HEK293 (cell line): Measurements from ENCODE around the gene KLRB1.
A peak's percentile ranks its signal among the peaks of the same experiment; 100 is the strongest.

Experiments
- EGR2 ChIP-seq: fragments of 450-650 bp; formaldehyde crosslinking; IDR thresholded peaks from 2 replicates; pipeline ENCODE4 v1.5.1; 2016; ENCODE audit warnings: low read depth, missing biosample characterization, missing genetic modification characterization
- HOXC10 ChIP-seq: sonication (generic); formaldehyde crosslinking; IDR thresholded peaks from 2 replicates; pipeline ENCODE4 v1.8.1; 2023; ENCODE audit warnings: mild to moderate bottlenecking, missing genetic modification reagents
- IKZF3 ChIP-seq: fragments of 450-650 bp; IDR thresholded peaks from 2 replicates; pipeline ENCODE4 v1.5.0; 2018; ENCODE audit warnings: missing biosample characterization, mild to moderate bottlenecking, missing genetic modification characterization, moderate library complexity
- KLF10 ChIP-seq: fragments of 450-650 bp; IDR thresholded peaks from 2 replicates; pipeline ENCODE4 v1.5.1; 2018; ENCODE audit warnings: missing biosample characterization, mild to moderate bottlenecking, missing genetic modification characterization
- KLF16 ChIP-seq: fragments of 450-650 bp; formaldehyde crosslinking; IDR thresholded peaks from 2 replicates; pipeline ENCODE4 v1.5.1; 2017; ENCODE audit warnings: missing biosample characterization, missing genetic modification characterization
- KLF17 ChIP-seq: fragments of 450-650 bp; formaldehyde crosslinking; IDR thresholded peaks from 2 replicates; pipeline ENCODE4 v1.5.1; 2016; ENCODE audit warnings: missing biosample characterization, missing genetic modification characterization
- MZF1 ChIP-seq: fragments of 450-650 bp; formaldehyde crosslinking; IDR thresholded peaks from 2 replicates; pipeline ENCODE4 v1.5.1; 2017; ENCODE audit warnings: missing biosample characterization, missing genetic modification characterization, borderline replicate concordance
- OSR2 ChIP-seq: fragments of 450-650 bp; formaldehyde crosslinking; IDR thresholded peaks from 2 replicates; pipeline ENCODE4 v1.5.1; 2016; ENCODE audit warnings: missing biosample characterization, missing genetic modification characterization
- SCRT1 ChIP-seq: fragments of 450-650 bp; formaldehyde crosslinking; IDR thresholded peaks from 2 replicates; pipeline ENCODE4 v1.5.1; 2016; ENCODE audit warnings: missing biosample characterization, missing genetic modification characterization, borderline replicate concordance
- SP3 ChIP-seq: fragments of 450-650 bp; formaldehyde crosslinking; IDR thresholded peaks from 2 replicates; pipeline ENCODE4 v1.5.1; 2016; ENCODE audit warnings: missing biosample characterization, missing genetic modification characterization
- TRIM28 ChIP-seq: IDR thresholded peaks from 2 replicates; pipeline ENCODE4 v1.6.1; 2011; ENCODE audit warnings: low read length, control low read depth, borderline replicate concordance
- WT1 ChIP-seq: fragments of 450-650 bp; formaldehyde crosslinking; IDR thresholded peaks from 2 replicates; pipeline ENCODE4 v1.5.1; 2016; ENCODE audit warnings: missing biosample characterization, missing genetic modification characterization
- ZBTB17 ChIP-seq: fragments of 450-650 bp; formaldehyde crosslinking; IDR thresholded peaks from 2 replicates; pipeline ENCODE4 v1.5.1; 2016; ENCODE audit warnings: missing biosample characterization, missing genetic modification characterization
- ZBTB44 ChIP-seq: fragments of 450-650 bp; IDR thresholded peaks from 2 replicates; pipeline ENCODE4 v1.5.1; 2018; ENCODE audit warnings: missing biosample characterization, mild to moderate bottlenecking, missing genetic modification characterization
- ZFHX2 ChIP-seq: fragments of 450-650 bp; formaldehyde crosslinking; conservative IDR thresholded peaks from 2 replicates; pipeline ENCODE4 v1.5.1; 2016; ENCODE audit warnings: missing biosample characterization, missing genetic modification characterization
- ZFP37 ChIP-seq: fragments of 450-650 bp; formaldehyde crosslinking; IDR thresholded peaks from 2 replicates; pipeline ENCODE4 v1.5.1; 2016; ENCODE audit warnings: missing biosample characterization, missing genetic modification characterization
- ZNF133 ChIP-seq: fragments of 450-650 bp; formaldehyde crosslinking; IDR thresholded peaks from 2 replicates; pipeline ENCODE4 v1.5.1; 2016; ENCODE audit warnings: missing biosample characterization, missing genetic modification characterization
- ZNF16 ChIP-seq: fragments of 450-650 bp; formaldehyde crosslinking; IDR thresholded peaks from 2 replicates; pipeline ENCODE4 v1.5.1; 2016; ENCODE audit warnings: low read depth, missing biosample characterization, missing genetic modification characterization
- ZNF184 ChIP-seq: fragments of 450-650 bp; IDR thresholded peaks from 2 replicates; pipeline ENCODE4 v1.5.1; 2018; ENCODE audit warnings: missing biosample characterization, mild to moderate bottlenecking, missing genetic modification characterization
- ZNF214 ChIP-seq: fragments of 450-650 bp; formaldehyde crosslinking; IDR thresholded peaks from 2 replicates; pipeline ENCODE4 v1.5.1; 2017; ENCODE audit warnings: missing biosample characterization, mild to moderate bottlenecking, missing genetic modification characterization, borderline replicate concordance
- ZNF324 ChIP-seq: fragments of 450-650 bp; formaldehyde crosslinking; IDR thresholded peaks from 2 replicates; pipeline ENCODE4 v1.5.1; 2016; ENCODE audit warnings: missing biosample characterization, missing genetic modification characterization
- ZNF341 ChIP-seq: fragments of 450-650 bp; formaldehyde crosslinking; IDR thresholded peaks from 2 replicates; pipeline ENCODE4; 2016; ENCODE audit warnings: low read depth, missing biosample characterization, missing genetic modification characterization
- ZNF362 ChIP-seq: fragments of 450-650 bp; formaldehyde crosslinking; IDR thresholded peaks from 2 replicates; pipeline ENCODE4 v1.5.1; 2016; ENCODE audit warnings: missing biosample characterization, missing genetic modification characterization
- ZNF394 ChIP-seq: fragments of 450-650 bp; formaldehyde crosslinking; IDR thresholded peaks from 2 replicates; pipeline ENCODE4 v1.5.1; 2016; ENCODE audit warnings: missing biosample characterization, missing genetic modification characterization, mild to moderate bottlenecking, moderate library complexity, borderline replicate concordance
- ZNF423 ChIP-seq: fragments of 450-650 bp; formaldehyde crosslinking; IDR thresholded peaks from 2 replicates; pipeline ENCODE4 v1.5.1; 2016; ENCODE audit warnings: missing biosample characterization, missing genetic modification characterization
- ZNF48 ChIP-seq: fragments of 450-650 bp; formaldehyde crosslinking; IDR thresholded peaks from 2 replicates; pipeline ENCODE4 v1.5.1; 2016; ENCODE audit warnings: missing biosample characterization, missing genetic modification characterization
- ZSCAN23 ChIP-seq: fragments of 450-650 bp; formaldehyde crosslinking; IDR thresholded peaks from 2 replicates; pipeline ENCODE4 v1.5.1; 2016; ENCODE audit warnings: missing biosample characterization, missing genetic modification characterization
- ZSCAN30 ChIP-seq: fragments of 450-650 bp; IDR thresholded peaks from 2 replicates; pipeline ENCODE4 v1.5.1; 2018; ENCODE audit warnings: missing biosample characterization, mild to moderate bottlenecking, missing genetic modification characterization, moderate library complexity
- ZXDB ChIP-seq: fragments of 450-650 bp; formaldehyde crosslinking; IDR thresholded peaks from 2 replicates; pipeline ENCODE4 v1.5.1; 2016; ENCODE audit warnings: missing biosample characterization, missing genetic modification characterization
- TF ChIP-seq, protein P1 (sequence below): fragments of 450-650 bp; formaldehyde crosslinking; IDR thresholded peaks from 2 replicates; pipeline ENCODE4 v1.5.1; 2017; ENCODE audit warnings: missing biosample characterization, missing genetic modification characterization
- TF ChIP-seq, protein P2 (sequence below): fragments of 450-650 bp; formaldehyde crosslinking; IDR thresholded peaks from 2 replicates; pipeline ENCODE4 v1.5.1; 2016; ENCODE audit warnings: missing biosample characterization, missing genetic modification characterization
- TF ChIP-seq, protein P3 (sequence below): fragments of 450-650 bp; formaldehyde crosslinking; IDR thresholded peaks from 2 replicates; pipeline ENCODE4 v1.5.1; 2017; ENCODE audit warnings: missing biosample characterization, missing genetic modification characterization

Gene KLRB1

DNA sequence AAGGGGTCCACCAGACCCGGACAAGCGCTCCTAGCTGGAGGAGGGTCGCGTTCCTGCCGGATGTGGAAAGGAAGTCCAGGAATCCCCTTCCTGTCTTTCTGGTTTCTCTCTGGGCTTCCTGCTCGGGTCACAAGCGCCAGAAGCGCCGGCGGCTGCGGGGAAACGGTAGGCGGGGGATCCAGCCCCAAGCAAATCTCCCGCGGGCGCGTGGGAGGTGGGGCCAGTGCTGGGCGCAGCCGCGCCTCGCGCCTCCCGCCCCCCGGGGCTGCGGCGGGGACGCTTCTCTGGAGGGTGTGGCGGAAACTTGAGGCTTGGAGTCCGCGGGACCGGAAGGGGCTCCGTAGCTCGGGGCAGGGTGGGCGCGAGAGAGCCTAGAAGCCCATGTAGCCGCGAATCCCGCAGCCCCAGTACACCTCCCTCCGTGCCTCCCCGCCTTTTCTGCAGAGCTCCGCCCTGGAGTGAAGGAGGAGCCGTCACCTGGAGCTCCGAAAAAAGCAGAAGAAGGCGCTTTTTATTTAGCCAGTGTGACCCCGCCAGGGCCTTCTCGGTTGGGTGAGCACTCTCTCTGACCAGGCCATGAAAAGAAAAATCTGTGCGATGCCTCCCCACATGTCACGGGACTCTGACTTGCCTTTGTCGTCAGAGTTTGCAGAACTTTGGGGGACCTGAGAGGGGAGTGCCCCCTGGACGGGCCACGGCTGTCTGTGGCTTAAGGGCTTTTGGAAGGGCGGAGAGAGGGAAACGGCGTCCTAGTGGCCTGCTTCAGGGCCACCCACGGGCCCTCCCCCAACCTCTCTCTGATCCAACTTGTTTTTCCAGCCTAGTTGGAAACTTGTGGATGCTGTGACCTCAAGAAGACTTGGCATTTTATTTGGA, 40.3 kb upstream of the KLRB1 start (continued):
- TF ChIP-seq ZBTB44 (tag by site-specific recombination): 0 out of 2 replicates have a peak, but pooled peaks have one; percentile 11
- peak; percentile 76 for TF ChIP-seq EGR2
- peak; percentile 63 for TF ChIP-seq ZXDB (tag by site-specific recombination)
- TF ChIP-seq, protein P1, sequence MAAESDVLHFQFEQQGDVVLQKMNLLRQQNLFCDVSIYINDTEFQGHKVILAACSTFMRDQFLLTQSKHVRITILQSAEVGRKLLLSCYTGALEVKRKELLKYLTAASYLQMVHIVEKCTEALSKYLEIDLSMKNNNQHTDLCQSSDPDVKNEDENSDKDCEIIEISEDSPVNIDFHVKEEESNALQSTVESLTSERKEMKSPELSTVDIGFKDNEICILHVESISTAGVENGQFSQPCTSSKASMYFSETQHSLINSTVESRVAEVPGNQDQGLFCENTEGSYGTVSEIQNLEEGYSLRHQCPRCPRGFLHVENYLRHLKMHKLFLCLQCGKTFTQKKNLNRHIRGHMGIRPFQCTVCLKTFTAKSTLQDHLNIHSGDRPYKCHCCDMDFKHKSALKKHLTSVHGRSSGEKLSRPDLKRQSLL (tag by site-specific recombination): peak; percentile 11; the same call in 1 of the 2 replicates
- peak; percentile 59 for TF ChIP-seq OSR2 (tag by site-specific recombination)
- peak; percentile 89 for TF ChIP-seq MZF1 (tag by site-specific recombination)
- TF ChIP-seq ZSCAN23 (tag by site-specific recombination): no peak
- TF ChIP-seq KLF16 (tag by site-specific recombination): peak; percentile 40; the same call in 1 of the 2 replicates
- TF ChIP-seq HOXC10 (CRISPR knock-in tag): no peak
- peak; percentile 72 for TF ChIP-seq IKZF3 (tag by site-specific recombination)
- 0 out of 2 replicates have a peak, but pooled peaks have one; percentile 52 for TF ChIP-seq ZNF362 (tag by site-specific recombination)
- peak; percentile 89 for TF ChIP-seq ZFHX2 (tag by site-specific recombination)
- TF ChIP-seq ZBTB17 (tag by site-specific recombination): peak; percentile 15; the same call in 1 of the 2 replicates
- TF ChIP-seq TRIM28: 0 out of 2 replicates have a peak, but pooled peaks have one; percentile 53
- TF ChIP-seq ZNF394: peak; percentile 39; the same call in 1 of the 2 replicates
- 0 out of 2 replicates have a peak, but pooled peaks have one; percentile 36 for TF ChIP-seq SCRT1
- peak; percentile 98 for TF ChIP-seq ZNF341 (tag by site-specific recombination)
- TF ChIP-seq ZNF324 (tag by site-specific recombination): 0 out of 2 replicates have a peak, but pooled peaks have one; percentile 12
- TF ChIP-seq, protein P2, sequence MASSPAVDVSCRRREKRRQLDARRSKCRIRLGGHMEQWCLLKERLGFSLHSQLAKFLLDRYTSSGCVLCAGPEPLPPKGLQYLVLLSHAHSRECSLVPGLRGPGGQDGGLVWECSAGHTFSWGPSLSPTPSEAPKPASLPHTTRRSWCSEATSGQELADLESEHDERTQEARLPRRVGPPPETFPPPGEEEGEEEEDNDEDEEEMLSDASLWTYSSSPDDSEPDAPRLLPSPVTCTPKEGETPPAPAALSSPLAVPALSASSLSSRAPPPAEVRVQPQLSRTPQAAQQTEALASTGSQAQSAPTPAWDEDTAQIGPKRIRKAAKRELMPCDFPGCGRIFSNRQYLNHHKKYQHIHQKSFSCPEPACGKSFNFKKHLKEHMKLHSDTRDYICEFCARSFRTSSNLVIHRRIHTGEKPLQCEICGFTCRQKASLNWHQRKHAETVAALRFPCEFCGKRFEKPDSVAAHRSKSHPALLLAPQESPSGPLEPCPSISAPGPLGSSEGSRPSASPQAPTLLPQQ (tag by site-specific recombination): peak; percentile 94
- peak; percentile 23; the same call in 1 of the 2 replicates for TF ChIP-seq ZNF423 (tag by site-specific recombination)
- TF ChIP-seq ZNF133: no peak
- TF ChIP-seq SP3: peak; percentile 87
- peak; percentile 58; the same call in 1 of the 2 replicates for TF ChIP-seq ZSCAN30 (tag by site-specific recombination)
- no peak for TF ChIP-seq ZNF214
- no peak for TF ChIP-seq ZNF16 (tag by site-specific recombination)
- TF ChIP-seq ZNF184 (tag by site-specific recombination): no peak
- no peak for TF ChIP-seq ZNF48 (tag by site-specific recombination)
- peak; percentile 94 for TF ChIP-seq KLF10
- peak; percentile 75 for TF ChIP-seq ZFP37
- TF ChIP-seq, protein P3, sequence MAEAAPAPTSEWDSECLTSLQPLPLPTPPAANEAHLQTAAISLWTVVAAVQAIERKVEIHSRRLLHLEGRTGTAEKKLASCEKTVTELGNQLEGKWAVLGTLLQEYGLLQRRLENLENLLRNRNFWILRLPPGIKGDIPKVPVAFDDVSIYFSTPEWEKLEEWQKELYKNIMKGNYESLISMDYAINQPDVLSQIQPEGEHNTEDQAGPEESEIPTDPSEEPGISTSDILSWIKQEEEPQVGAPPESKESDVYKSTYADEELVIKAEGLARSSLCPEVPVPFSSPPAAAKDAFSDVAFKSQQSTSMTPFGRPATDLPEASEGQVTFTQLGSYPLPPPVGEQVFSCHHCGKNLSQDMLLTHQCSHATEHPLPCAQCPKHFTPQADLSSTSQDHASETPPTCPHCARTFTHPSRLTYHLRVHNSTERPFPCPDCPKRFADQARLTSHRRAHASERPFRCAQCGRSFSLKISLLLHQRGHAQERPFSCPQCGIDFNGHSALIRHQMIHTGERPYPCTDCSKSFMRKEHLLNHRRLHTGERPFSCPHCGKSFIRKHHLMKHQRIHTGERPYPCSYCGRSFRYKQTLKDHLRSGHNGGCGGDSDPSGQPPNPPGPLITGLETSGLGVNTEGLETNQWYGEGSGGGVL (tag by site-specific recombination): peak; percentile 87
- TF ChIP-seq WT1 (tag by site-specific recombination): peak; percentile 13
- TF ChIP-seq KLF17 (tag by site-specific recombination): 0 out of 2 replicates have a peak, but pooled peaks have one; percentile 43
